Spleen (tissue), 11 donors: ENCODE measurements around the gene AQR. TPM values are rescaled to one million over a fixed set of nuclear protein-coding genes. Genes with fewer than 3 reads are reported as not detected.

Experiments used
- DNase-seq: peaks from one replicate; pipeline ENCODE4 v3.0.0-alpha.2; 2020
- H3K27ac ChIP-seq, 8 donors: fragments of 200-600 bp; sonication (generic) in 7 of 8; 1 replicate in 4 of 8; 2 replicates in 4 of 8; pipeline versions ENCODE4 v1.5.0 to v1.8.0; 2016 to 2021; ENCODE audit warnings: inconsistent platforms in 4 of 8, mild to moderate bottlenecking in 4 of 8, moderate library complexity in 1 of 8
- H3K27me3 ChIP-seq, 7 donors: fragments of 200-600 bp; sonication (generic) in 6 of 7; replicated peaks in 1 of 7; 1 replicate in 4 of 7; 2 replicates in 3 of 7; pipeline versions ENCODE4 v1.5.0 to v1.8.0; 2016 to 2021; ENCODE audit warnings: inconsistent platforms in 3 of 7, mild to moderate bottlenecking in 1 of 7
- H3K36me3 ChIP-seq, 6 donors: fragments of 200-600 bp; sonication (generic) in 5 of 6; 1 replicate in 4 of 6; 2 replicates in 2 of 6; pipeline versions ENCODE4 v1.5.0 to v1.8.0; 2016 to 2021; ENCODE audit warnings: inconsistent platforms in 2 of 6
- H3K4me1 ChIP-seq, 6 donors: fragments of 200-600 bp; sonication (generic) in 5 of 6; 1 replicate in 3 of 6; 2 replicates in 3 of 6; pipeline versions ENCODE4 v1.5.0 to v1.8.0; 2016 to 2021; ENCODE audit warnings: inconsistent platforms in 3 of 6
- H3K4me3 ChIP-seq, 8 donors: fragments of 200-600 bp; sonication (generic) in 7 of 8; 1 replicate in 4 of 8; 2 replicates in 4 of 8; pipeline versions ENCODE4 v1.5.0 to v1.8.0; 2016 to 2021; ENCODE audit warnings: inconsistent platforms in 4 of 8, mild to moderate bottlenecking in 4 of 8, moderate library complexity in 2 of 8
- H3K9me3 ChIP-seq, 8 donors: fragments of 200-600 bp; sonication (generic) in 7 of 8; 1 replicate in 4 of 8; 2 replicates in 4 of 8; pipeline versions ENCODE4 v1.5.0 to v1.8.0; 2016 to 2021; ENCODE audit warnings: inconsistent platforms in 4 of 8
- CTCF ChIP-seq, 11 experiments: fragments of 200-600 bp in 7 of 11; fragments of 450-650 bp in 4 of 11; sonication (generic) in 4 of 11; IDR thresholded peaks in 8 of 11; conservative IDR thresholded peaks in 3 of 11; 1 replicate in 7 of 11; 2 replicates in 4 of 11; pipeline versions ENCODE4 v1.4.0 to v1.8.0; 2016 to 2021; ENCODE audit warnings: antibody characterized with exemption in 11 of 11, inconsistent platforms in 4 of 11, mild to moderate bottlenecking in 1 of 11
- POLR2A ChIP-seq, 3 donors: fragments of 450-650 bp; IDR thresholded peaks; one replicate each; pipeline ENCODE4 v1.5.1; 2017; ENCODE audit warnings: antibody characterized with exemption in 3 of 3, mild to moderate bottlenecking in 1 of 3
- POLR2AphosphoS5 ChIP-seq, 3 donors: sonication (generic); formaldehyde crosslinking; IDR thresholded peaks; one replicate each; pipeline ENCODE4 v1.5.1; 2017; ENCODE audit warnings: antibody characterized with exemption in 3 of 3
- WGBS, 5 donors: extraction: QIAGEN DNeasy Blood & Tissue Kit in 3 of 5; methylation state at CpG; one replicate each; pipeline versions ENCODE4 v1.1.5 to v1.1.7; 2013 to 2018; 5-methylcytosine and 5-hydroxymethylcytosine counted together
- intact Hi-C: fragments of 100-400 bp; cut with DNase I; formaldehyde crosslinking; loops from one replicate; pipeline ENCODE4 v1.15.0; 2023; ENCODE audit warnings: low total_unique reads
- polyA plus RNA-seq, 3 donors: library from polyadenylated mRNA; stranded (reverse); fragments of 200-250 nt; gene quantifications; one replicate each; pipeline ENCODE4 v1.2.1, GENCODE V29; 2013
- total RNA-seq, 7 donors: library from RNA; depleted of rRNA in 3 of 7; stranded (reverse); fragments of >200 nt in 3 of 7; fragmentation: NEBNext Ultra II Directional in 4 of 7; extraction: Animal tissue kit (Norgen Biotek cat#: 25700) in 4 of 7; gene quantifications; one replicate each; pipeline versions ENCODE4 v1.1.0 to v1.2.1, GENCODE V29; 2016 to 2021
- donor health status: healthy with polysubstance abuse.
- donor health status: DM: no; HTN: no; CAD: no; lungs with moderate emphysema.
- donor health status: DM: no; HTN: no; CAD: no.
- donor health status: Bipolar disorder and iron deficiency.
- donor health status: healthy.
- donor health status: DM: no; HTN: no; CAD: no.
- donor health status: DM: yes; HTN: yes; CAD: no.

AQR gene
- total and polyA plus RNA-seq, 10 donors = 10.0 to 38.2 (median 32.7) TPM

- H3K27me3 ChIP-seq = peaks cover 0 to 15% (median 0%) of the 10 kb centered on the region in 7 donors
- intact Hi-C loops = no loop called here
- 69 to 79% (median 76%) methylated on average over 3 of the region's 3 CpGs for WGBS, 5 donors
These were observed 164.8 kb downstream of the AQR start for GRCh38 chr15:34804776-34805175.

GRCh38 chr15:34804113-34804512, 165.4 kb downstream of the AQR start:
- H3K4me3 ChIP-seq = no peak overlapping the region
- H3K27ac ChIP-seq = no peak overlapping the region
- no peaks in the 10 kb centered on the region for H3K36me3 ChIP-seq
- DNase-seq = no peak
- no peak for TF ChIP-seq POLR2AphosphoS5 (IDR thresholded peaks at IDR 0.05)
- H3K9me3 ChIP-seq = peaks cover 0 to 14% (median 0%) of the 10 kb centered on the region in 8 donors
- peaks cover 0 to 7% (median 0%) of the 10 kb centered on the region in 6 donors for H3K4me1 ChIP-seq
- H3K27me3 ChIP-seq = peaks cover 0 to 21% (median 0%) of the 10 kb centered on the region in 7 donors
- intact Hi-C loops = no loop called here
- WGBS, 5 donors = 75 to 88% (median 80%) methylated on average over 2 of the region's 2 CpGs

More at GRCh38 chr15:34804776-34805175, 164.8 kb downstream of the AQR start:
- H3K27ac ChIP-seq = no peak overlapping the region
- peaks cover 0 to 14% (median 0%) of the 10 kb centered on the region in 8 donors for H3K9me3 ChIP-seq
- no peak for DNase-seq
- H3K4me1 ChIP-seq = peaks cover 0 to under 1% (median 0%) of the 10 kb centered on the region in 6 donors
- H3K36me3 ChIP-seq = no peaks in the 10 kb centered on the region
- TF ChIP-seq POLR2AphosphoS5 (IDR thresholded peaks at IDR 0.05) (no peak), CTCF (IDR thresholded peaks at IDR 0.05 in 8 of 11, conservative IDR thresholded peaks at IDR 0.05 in 3 of 11) (no peak)
- no peak overlapping the region for H3K4me3 ChIP-seq

GRCh38 chr15:34802803-34803750, 166.5 kb downstream of the AQR start:
- H3K27me3 ChIP-seq = peaks cover 0 to 26% (median 0%) of the 10 kb centered on the region in 7 donors
- no peak for DNase-seq
- H3K9me3 ChIP-seq = peaks cover 0 to 13% (median 0%) of the 10 kb centered on the region in 8 donors
- peaks cover 0 to 8% (median 0%) of the 10 kb centered on the region in 6 donors for H3K4me1 ChIP-seq
- H3K36me3 ChIP-seq = no peaks in the 10 kb centered on the region
- TF ChIP-seq POLR2A (IDR thresholded peaks at IDR 0.05) (no peak), POLR2AphosphoS5 (IDR thresholded peaks at IDR 0.05) (no peak), CTCF (IDR thresholded peaks at IDR 0.05 in 8 of 11, conservative IDR thresholded peaks at IDR 0.05 in 3 of 11) (no peak)
- 90 to 95% (median 93%) methylated on average over 7 of the region's 7 CpGs for WGBS, 5 donors
- no peak overlapping the region for H3K27ac ChIP-seq
- no peak overlapping the region for H3K4me3 ChIP-seq
- intact Hi-C loops = no loop called here

DNA sequence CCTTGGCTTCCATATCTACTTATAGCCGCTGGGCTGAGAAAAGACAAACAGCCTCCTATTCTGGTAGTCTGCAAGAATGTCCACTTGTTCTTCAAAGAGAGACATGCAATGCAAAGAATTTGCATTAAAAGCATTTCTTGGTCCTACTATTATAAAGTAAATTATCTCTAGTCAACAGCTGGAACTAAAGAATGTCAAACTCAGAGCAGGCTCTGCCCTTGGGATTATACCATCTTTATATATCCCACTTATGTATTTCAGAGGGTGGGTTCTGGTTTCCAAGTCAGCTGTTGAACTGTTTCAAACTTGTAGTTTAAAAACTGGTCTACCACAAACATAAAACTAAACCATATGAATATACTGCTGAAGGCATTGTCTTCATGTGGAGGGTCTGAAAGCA, 167.2 kb downstream of the AQR start:
- WGBS, 5 donors = 93 to 100% (median 98%) methylated on average over 1 of the region's 1 CpG
- Histone ChIP-seq H3K4me3 (no peak overlapping the region), H3K36me3 (no peaks in the 10 kb centered on the region), H3K4me1 (peaks cover 0 to 8% (median 0%) of the 10 kb centered on the region in 6 donors), H3K27me3 (peaks cover 0 to 33% (median 0%) of the 10 kb centered on the region in 7 donors), H3K27ac (no peak overlapping the region), H3K9me3 (peaks cover 0 to 9% (median 0%) of the 10 kb centered on the region in 8 donors)
- no peak for TF ChIP-seq CTCF (IDR thresholded peaks at IDR 0.05 in 8 of 11, conservative IDR thresholded peaks at IDR 0.05 in 3 of 11)
- TF ChIP-seq POLR2A (IDR thresholded peaks at IDR 0.05) = no peak
- no peak for TF ChIP-seq POLR2AphosphoS5 (IDR thresholded peaks at IDR 0.05)
- intact Hi-C loops = no loop called here
- no peak for DNase-seq

Other genes with a start within 250 kb of the AQR start
- not detected for gene GJD2, start 214.7 kb downstream of the AQR start, total RNA-seq
- gene GJD2, start 214.7 kb downstream of the AQR start, polyA plus RNA-seq = under 1 TPM in 1 of 3 donors, not detected in 2; 0.02 TPM
- gene ACTC1, start 174.2 kb downstream of the AQR start, total RNA-seq = 1 to 10 TPM in 5 of 7 donors, under 1 TPM in 2; 0.32 to 2.8 (median 1.2) TPM
- gene ACTC1, start 174.2 kb downstream of the AQR start, polyA plus RNA-seq = under 1 TPM; 0.39 to 0.90 (median 0.52) TPM
- 10 to 100 TPM; 24.1 to 44.4 (median 32.9) TPM for gene ZNF770, start 18.5 kb upstream of the AQR start, total RNA-seq
- 10 to 100 TPM in 2 of 3 donors, 1 to 10 TPM in 1; 9.9 to 15.5 (median 10.6) TPM for gene ZNF770, start 18.5 kb upstream of the AQR start, polyA plus RNA-seq
- gene NANOGP8, start 115.6 kb upstream of the AQR start, total RNA-seq = 1 to 10 TPM in 3 of 7 donors, under 1 TPM in 2, not detected in 2; 0.50 to 4.4 (median 1.1) TPM
- gene NANOGP8, start 115.6 kb upstream of the AQR start, polyA plus RNA-seq = not detected